HEK293 (cell line): ENCODE measurements around the gene CHMP6.

Source experiments
- GLI2 ChIP-seq: fragments of 450-650 bp; formaldehyde crosslinking; IDR thresholded peaks from 2 replicates; pipeline ENCODE4; 2017; ENCODE audit warnings: missing biosample characterization, missing genetic modification characterization, low read depth, borderline replicate concordance
- KLF9 ChIP-seq: fragments of 450-650 bp; formaldehyde crosslinking; IDR thresholded peaks from 2 replicates; pipeline ENCODE4 v1.5.1; 2016; ENCODE audit warnings: missing biosample characterization, missing genetic modification characterization, low read depth
- MZF1 ChIP-seq: fragments of 450-650 bp; formaldehyde crosslinking; IDR thresholded peaks from 2 replicates; pipeline ENCODE4 v1.5.1; 2017; ENCODE audit warnings: missing biosample characterization, missing genetic modification characterization, borderline replicate concordance
- TSHZ1 ChIP-seq: fragments of 450-650 bp; formaldehyde crosslinking; IDR thresholded peaks from 2 replicates; pipeline ENCODE4 v1.5.1; 2016; ENCODE audit warnings: missing biosample characterization, missing genetic modification characterization, borderline replicate concordance
- ZFHX2 ChIP-seq: fragments of 450-650 bp; formaldehyde crosslinking; conservative IDR thresholded peaks from 2 replicates; pipeline ENCODE4 v1.5.1; 2016; ENCODE audit warnings: missing biosample characterization, missing genetic modification characterization
- ZFP3 ChIP-seq: fragments of 450-650 bp; formaldehyde crosslinking; IDR thresholded peaks from 2 replicates; pipeline ENCODE4 v1.5.1; 2016; ENCODE audit warnings: low read depth, missing biosample characterization, missing genetic modification characterization
- ZNF302 ChIP-seq: fragments of 450-650 bp; formaldehyde crosslinking; IDR thresholded peaks from 2 replicates; pipeline ENCODE4 v1.5.1; 2016; ENCODE audit warnings: missing biosample characterization, missing genetic modification characterization, low read depth
- ZNF354C ChIP-seq: fragments of 450-650 bp; formaldehyde crosslinking; IDR thresholded peaks from 2 replicates; pipeline ENCODE4 v1.5.1; 2016; ENCODE audit warnings: missing biosample characterization, missing genetic modification characterization, low read depth, borderline replicate concordance
- ZNF510 ChIP-seq: fragments of 450-650 bp; formaldehyde crosslinking; IDR thresholded peaks from 2 replicates; pipeline ENCODE4 v1.5.1; 2018; ENCODE audit warnings: mild to moderate bottlenecking, missing genetic modification characterization, missing biosample characterization; ENCODE audit not compliant: insufficient replicate concordance
- ZNF521 ChIP-seq: fragments of 450-650 bp; formaldehyde crosslinking; IDR thresholded peaks from 2 replicates; pipeline ENCODE4 v1.5.1; 2017; ENCODE audit warnings: missing biosample characterization, mild to moderate bottlenecking, missing genetic modification characterization
- ZNF626 ChIP-seq: fragments of 450-650 bp; sonication (Bioruptor Pico); formaldehyde crosslinking; IDR thresholded peaks from 2 replicates; pipeline ENCODE4 v1.5.1; 2018; ENCODE audit warnings: missing biosample characterization, missing genetic modification characterization, inconsistent platforms
- ZNF629 ChIP-seq: fragments of 450-650 bp; formaldehyde crosslinking; IDR thresholded peaks from 2 replicates; pipeline ENCODE4 v1.5.1; 2017; ENCODE audit warnings: missing biosample characterization, missing genetic modification characterization
- ZNF707 ChIP-seq: fragments of 450-650 bp; formaldehyde crosslinking; IDR thresholded peaks from 2 replicates; pipeline ENCODE4 v1.5.1; 2016; ENCODE audit warnings: missing biosample characterization, missing genetic modification characterization
- ZNF830 ChIP-seq: fragments of 450-650 bp; IDR thresholded peaks from 2 replicates; pipeline ENCODE4 v1.5.0; 2018; ENCODE audit warnings: missing biosample characterization, missing genetic modification characterization, low read depth, mild to moderate bottlenecking, moderate library complexity
- ZXDB ChIP-seq: fragments of 450-650 bp; formaldehyde crosslinking; IDR thresholded peaks from 2 replicates; pipeline ENCODE4 v1.5.1; 2016; ENCODE audit warnings: missing biosample characterization, missing genetic modification characterization
- TF ChIP-seq, protein P1 (sequence below): fragments of 450-650 bp; formaldehyde crosslinking; conservative IDR thresholded peaks from 2 replicates; pipeline ENCODE4 v1.5.1; 2016; ENCODE audit warnings: low read depth, missing biosample characterization, missing genetic modification characterization
- TF ChIP-seq, protein P2 (sequence below): fragments of 450-650 bp; formaldehyde crosslinking; IDR thresholded peaks from 2 replicates; pipeline ENCODE4 v1.5.1; 2016; ENCODE audit warnings: missing biosample characterization, missing genetic modification characterization, low read depth
- TF ChIP-seq, protein P3 (sequence below): fragments of 450-650 bp; formaldehyde crosslinking; IDR thresholded peaks from 2 replicates; pipeline ENCODE4 v1.5.1; 2016; ENCODE audit warnings: missing biosample characterization, missing genetic modification characterization
- TF ChIP-seq, protein P4 (sequence below): fragments of 450-650 bp; formaldehyde crosslinking; IDR thresholded peaks from 2 replicates; pipeline ENCODE4 v1.5.1; 2016; ENCODE audit warnings: missing biosample characterization, missing genetic modification characterization
- TF ChIP-seq, protein P5 (sequence below): fragments of 450-650 bp; formaldehyde crosslinking; IDR thresholded peaks from 2 replicates; pipeline ENCODE4 v1.5.1; 2016; ENCODE audit warnings: missing biosample characterization, missing genetic modification characterization

The CHMP6 gene

GRCh38 chr17:81039854-81040758 lies 48.5 kb downstream of the CHMP6 start (continued):
- TF ChIP-seq KLF9 (tag by site-specific recombination) (no peak), ZXDB (tag by site-specific recombination) (no peak), ZNF521 (no peak), GLI2 (tag by site-specific recombination) (no peak), ZFP3 (tag by site-specific recombination) (no peak), ZNF707 (tag by site-specific recombination) (no peak), ZNF510 (no peak), TSHZ1 (tag by site-specific recombination) (no peak), ZNF626 (tag by site-specific recombination) (no peak), MZF1 (no peak), ZFHX2 (tag by site-specific recombination) (peak; percentile 92), ZNF830 (tag by site-specific recombination) (no peak), ZNF354C (tag by site-specific recombination) (no peak), ZNF302 (tag by site-specific recombination) (no peak), ZNF629 (tag by site-specific recombination) (no peak)
- TF ChIP-seq, protein P1, sequence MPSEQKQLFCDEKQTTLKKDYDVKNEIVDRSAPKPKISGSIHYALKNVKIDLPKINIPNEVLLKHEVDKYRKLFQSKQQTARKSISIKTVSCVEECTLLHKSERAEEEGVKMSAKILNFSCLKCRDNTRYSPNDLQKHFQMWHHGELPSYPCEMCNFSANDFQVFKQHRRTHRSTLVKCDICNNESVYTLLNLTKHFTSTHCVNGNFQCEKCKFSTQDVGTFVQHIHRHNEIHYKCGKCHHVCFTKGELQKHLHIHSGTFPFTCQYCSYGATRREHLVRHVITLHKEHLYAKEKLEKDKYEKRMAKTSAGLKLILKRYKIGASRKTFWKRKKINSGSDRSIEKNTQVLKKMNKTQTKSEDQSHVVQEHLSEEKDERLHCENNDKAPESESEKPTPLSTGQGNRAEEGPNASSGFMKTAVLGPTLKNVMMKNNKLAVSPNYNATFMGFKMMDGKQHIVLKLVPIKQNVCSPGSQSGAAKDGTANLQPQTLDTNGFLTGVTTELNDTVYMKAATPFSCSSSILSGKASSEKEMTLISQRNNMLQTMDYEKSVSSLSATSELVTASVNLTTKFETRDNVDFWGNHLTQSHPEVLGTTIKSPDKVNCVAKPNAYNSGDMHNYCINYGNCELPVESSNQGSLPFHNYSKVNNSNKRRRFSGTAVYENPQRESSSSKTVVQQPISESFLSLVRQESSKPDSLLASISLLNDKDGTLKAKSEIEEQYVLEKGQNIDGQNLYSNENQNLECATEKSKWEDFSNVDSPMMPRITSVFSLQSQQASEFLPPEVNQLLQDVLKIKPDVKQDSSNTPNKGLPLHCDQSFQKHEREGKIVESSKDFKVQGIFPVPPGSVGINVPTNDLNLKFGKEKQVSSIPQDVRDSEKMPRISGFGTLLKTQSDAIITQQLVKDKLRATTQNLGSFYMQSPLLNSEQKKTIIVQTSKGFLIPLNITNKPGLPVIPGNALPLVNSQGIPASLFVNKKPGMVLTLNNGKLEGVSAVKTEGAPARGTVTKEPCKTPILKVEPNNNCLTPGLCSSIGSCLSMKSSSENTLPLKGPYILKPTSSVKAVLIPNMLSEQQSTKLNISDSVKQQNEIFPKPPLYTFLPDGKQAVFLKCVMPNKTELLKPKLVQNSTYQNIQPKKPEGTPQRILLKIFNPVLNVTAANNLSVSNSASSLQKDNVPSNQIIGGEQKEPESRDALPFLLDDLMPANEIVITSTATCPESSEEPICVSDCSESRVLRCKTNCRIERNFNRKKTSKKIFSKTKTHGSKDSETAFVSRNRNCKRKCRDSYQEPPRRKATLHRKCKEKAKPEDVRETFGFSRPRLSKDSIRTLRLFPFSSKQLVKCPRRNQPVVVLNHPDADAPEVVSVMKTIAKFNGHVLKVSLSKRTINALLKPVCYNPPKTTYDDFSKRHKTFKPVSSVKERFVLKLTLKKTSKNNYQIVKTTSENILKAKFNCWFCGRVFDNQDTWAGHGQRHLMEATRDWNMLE (tag by site-specific recombination), result no peak
- TF ChIP-seq, protein P2, sequence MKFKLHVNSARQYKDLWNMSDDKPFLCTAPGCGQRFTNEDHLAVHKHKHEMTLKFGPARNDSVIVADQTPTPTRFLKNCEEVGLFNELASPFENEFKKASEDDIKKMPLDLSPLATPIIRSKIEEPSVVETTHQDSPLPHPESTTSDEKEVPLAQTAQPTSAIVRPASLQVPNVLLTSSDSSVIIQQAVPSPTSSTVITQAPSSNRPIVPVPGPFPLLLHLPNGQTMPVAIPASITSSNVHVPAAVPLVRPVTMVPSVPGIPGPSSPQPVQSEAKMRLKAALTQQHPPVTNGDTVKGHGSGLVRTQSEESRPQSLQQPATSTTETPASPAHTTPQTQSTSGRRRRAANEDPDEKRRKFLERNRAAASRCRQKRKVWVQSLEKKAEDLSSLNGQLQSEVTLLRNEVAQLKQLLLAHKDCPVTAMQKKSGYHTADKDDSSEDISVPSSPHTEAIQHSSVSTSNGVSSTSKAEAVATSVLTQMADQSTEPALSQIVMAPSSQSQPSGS (tag by site-specific recombination), result no peak
- TF ChIP-seq, protein P3, sequence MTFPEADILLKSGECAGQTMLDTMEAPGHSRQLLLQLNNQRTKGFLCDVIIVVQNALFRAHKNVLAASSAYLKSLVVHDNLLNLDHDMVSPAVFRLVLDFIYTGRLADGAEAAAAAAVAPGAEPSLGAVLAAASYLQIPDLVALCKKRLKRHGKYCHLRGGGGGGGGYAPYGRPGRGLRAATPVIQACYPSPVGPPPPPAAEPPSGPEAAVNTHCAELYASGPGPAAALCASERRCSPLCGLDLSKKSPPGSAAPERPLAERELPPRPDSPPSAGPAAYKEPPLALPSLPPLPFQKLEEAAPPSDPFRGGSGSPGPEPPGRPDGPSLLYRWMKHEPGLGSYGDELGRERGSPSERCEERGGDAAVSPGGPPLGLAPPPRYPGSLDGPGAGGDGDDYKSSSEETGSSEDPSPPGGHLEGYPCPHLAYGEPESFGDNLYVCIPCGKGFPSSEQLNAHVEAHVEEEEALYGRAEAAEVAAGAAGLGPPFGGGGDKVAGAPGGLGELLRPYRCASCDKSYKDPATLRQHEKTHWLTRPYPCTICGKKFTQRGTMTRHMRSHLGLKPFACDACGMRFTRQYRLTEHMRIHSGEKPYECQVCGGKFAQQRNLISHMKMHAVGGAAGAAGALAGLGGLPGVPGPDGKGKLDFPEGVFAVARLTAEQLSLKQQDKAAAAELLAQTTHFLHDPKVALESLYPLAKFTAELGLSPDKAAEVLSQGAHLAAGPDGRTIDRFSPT, result no peak
- TF ChIP-seq, protein P4, sequence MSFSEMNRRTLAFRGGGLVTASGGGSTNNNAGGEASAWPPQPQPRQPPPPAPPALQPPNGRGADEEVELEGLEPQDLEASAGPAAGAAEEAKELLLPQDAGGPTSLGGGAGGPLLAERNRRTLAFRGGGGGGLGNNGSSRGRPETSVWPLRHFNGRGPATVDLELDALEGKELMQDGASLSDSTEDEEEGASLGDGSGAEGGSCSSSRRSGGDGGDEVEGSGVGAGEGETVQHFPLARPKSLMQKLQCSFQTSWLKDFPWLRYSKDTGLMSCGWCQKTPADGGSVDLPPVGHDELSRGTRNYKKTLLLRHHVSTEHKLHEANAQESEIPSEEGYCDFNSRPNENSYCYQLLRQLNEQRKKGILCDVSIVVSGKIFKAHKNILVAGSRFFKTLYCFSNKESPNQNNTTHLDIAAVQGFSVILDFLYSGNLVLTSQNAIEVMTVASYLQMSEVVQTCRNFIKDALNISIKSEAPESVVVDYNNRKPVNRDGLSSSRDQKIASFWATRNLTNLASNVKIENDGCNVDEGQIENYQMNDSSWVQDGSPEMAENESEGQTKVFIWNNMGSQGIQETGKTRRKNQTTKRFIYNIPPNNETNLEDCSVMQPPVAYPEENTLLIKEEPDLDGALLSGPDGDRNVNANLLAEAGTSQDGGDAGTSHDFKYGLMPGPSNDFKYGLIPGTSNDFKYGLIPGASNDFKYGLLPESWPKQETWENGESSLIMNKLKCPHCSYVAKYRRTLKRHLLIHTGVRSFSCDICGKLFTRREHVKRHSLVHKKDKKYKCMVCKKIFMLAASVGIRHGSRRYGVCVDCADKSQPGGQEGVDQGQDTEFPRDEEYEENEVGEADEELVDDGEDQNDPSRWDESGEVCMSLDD (tag by site-specific recombination), result no peak
- TF ChIP-seq, protein P5, sequence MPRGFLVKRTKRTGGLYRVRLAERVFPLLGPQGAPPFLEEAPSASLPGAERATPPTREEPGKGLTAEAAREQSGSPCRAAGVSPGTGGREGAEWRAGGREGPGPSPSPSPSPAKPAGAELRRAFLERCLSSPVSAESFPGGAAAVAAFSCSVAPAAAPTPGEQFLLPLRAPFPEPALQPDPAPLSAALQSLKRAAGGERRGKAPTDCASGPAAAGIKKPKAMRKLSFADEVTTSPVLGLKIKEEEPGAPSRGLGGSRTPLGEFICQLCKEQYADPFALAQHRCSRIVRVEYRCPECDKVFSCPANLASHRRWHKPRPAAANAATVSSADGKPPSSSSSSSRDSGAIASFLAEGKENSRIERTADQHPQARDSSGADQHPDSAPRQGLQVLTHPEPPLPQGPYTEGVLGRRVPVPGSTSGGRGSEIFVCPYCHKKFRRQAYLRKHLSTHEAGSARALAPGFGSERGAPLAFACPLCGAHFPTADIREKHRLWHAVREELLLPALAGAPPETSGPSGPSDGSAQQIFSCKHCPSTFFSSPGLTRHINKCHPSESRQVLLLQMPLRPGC, result no peak
